H1 (cell line): Measurements from ENCODE around the gene KRTAP4-5. TPM values are rescaled to one million over a fixed set of nuclear protein-coding genes. Genes with fewer than 3 reads are reported as not detected.

Experiments used
- GTF2F1 ChIP-seq: IDR thresholded peaks from 2 replicates; pipeline ENCODE4 v1.6.1; 2012; ENCODE audit warnings: low read depth, low read length, improper control_type of control experiment, borderline replicate concordance
- PHF8 ChIP-seq: fragments of 200-600 bp; sonication (generic); conservative IDR thresholded peaks from 2 replicates; pipeline ENCODE4 v1.7.1; 2012; ENCODE audit warnings: low read depth, mild to moderate bottlenecking, inconsistent platforms, low read length, moderate library complexity
- RXRA ChIP-seq: IDR thresholded peaks from 2 replicates; pipeline ENCODE4 v1.6.1; 2011; ENCODE audit warnings: low read depth, mild to moderate bottlenecking, low read length, moderate library complexity; ENCODE audit not compliant: insufficient read depth
- SRF ChIP-seq: IDR thresholded peaks from 2 replicates; pipeline ENCODE4 v1.6.1; 2011; ENCODE audit warnings: mild to moderate bottlenecking, low read depth, low read length, moderate library complexity
- TCF12 ChIP-seq: IDR thresholded peaks from 2 replicates; pipeline ENCODE4 v1.6.1; 2011; ENCODE audit warnings: low read depth, mild to moderate bottlenecking, low read length
- polyA plus RNA-seq, 7 experiments: library from polyadenylated mRNA; depleted of rRNA in 3 of 7; stranded (reverse) in 5 of 7; unstranded in 2 of 7; fragments of >200 nt in 5 of 7; fragments of 200-250 nt in 2 of 7; gene quantifications; 1 replicate in 5 of 7; 2 replicates in 1 of 7; 4 replicates in 1 of 7; pipeline versions ENCODE4 v1.2.1 to v1.2.3, GENCODE V29; 2011 to 2013; ENCODE audit warnings: missing spikeins in 2 of 7, mixed read lengths in 2 of 7
- total RNA-seq: library from RNA; stranded (reverse); fragmentation: NEBNext Ultra II Directional; extraction: Animal tissue kit (Norgen Biotek cat#: 25700); gene quantifications from 2 replicates; pipeline ENCODE4 v1.2.1, GENCODE V29; 2021
- TF ChIP-seq, protein P1 (sequence below): IDR thresholded peaks from 2 replicates; pipeline ENCODE4 v1.6.1; 2012; ENCODE audit warnings: low read length, inconsistent platforms

KRTAP4-5 gene
- total and polyA plus RNA-seq, 2 of the 8 experiments (the other 6 are each of a cell fraction or from before 2014, with no cell fraction given), result not detected

DNA sequence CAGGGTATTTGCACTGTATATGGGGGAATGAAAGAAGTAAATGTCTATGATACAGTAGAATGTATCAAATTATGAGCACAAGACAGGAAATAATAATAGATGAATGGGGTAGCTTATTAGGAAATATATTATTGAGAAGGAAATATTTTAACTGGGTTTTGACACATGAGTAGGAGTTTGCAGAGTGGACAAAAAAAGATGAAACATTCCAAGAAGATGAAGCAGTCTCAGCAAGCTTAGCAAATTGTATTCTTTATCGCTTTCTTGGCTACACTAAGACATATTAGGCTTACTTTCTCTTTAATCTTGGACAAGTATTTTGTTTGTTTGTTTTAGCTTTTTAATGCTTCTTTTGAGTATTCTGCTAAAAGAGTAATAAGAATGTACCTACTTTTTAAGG lies 45.7 kb downstream of the KRTAP4-5 start (continued):
- TF ChIP-seq GTF2F1 (no peak), PHF8 (no peak), RXRA (no peak), TCF12 (no peak), SRF (no peak)
- TF ChIP-seq, protein P1, sequence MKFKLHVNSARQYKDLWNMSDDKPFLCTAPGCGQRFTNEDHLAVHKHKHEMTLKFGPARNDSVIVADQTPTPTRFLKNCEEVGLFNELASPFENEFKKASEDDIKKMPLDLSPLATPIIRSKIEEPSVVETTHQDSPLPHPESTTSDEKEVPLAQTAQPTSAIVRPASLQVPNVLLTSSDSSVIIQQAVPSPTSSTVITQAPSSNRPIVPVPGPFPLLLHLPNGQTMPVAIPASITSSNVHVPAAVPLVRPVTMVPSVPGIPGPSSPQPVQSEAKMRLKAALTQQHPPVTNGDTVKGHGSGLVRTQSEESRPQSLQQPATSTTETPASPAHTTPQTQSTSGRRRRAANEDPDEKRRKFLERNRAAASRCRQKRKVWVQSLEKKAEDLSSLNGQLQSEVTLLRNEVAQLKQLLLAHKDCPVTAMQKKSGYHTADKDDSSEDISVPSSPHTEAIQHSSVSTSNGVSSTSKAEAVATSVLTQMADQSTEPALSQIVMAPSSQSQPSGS, result no peak
